Activated T-helper 1 cell treated with anti-CD3 and anti-CD28 coated beads, Interleukin-12 subunit alpha, Interleukin-12 subunit beta, Interleukin-2, Interleukin-4 antibody, amounts not matched to agents 30 ng/mL and 10 ng/mL and 1 ng/mL, durations not matched to agents 14 hours and 24 hours and 36 hours (primary cell): Measurements from ENCODE around the gene MIPOL1. TPM values are rescaled to one million over a fixed set of nuclear protein-coding genes. Genes with fewer than 3 reads are reported as not detected.
"Not testable (repeated sequence)": the region's sequence is repeated elsewhere in the genome, so short reads cannot be mapped to it uniquely, and the experiment has no call there.

ENCODE experiments used
- DNase-seq: peaks from one replicate; pipeline ENCODE4 v3.0.0; 2021; ENCODE audit warnings: low spot score
- H3K27ac Mint-ChIP-seq: one replicate; pipeline ENCODE4 v1.8.0; 2021; ENCODE audit warnings: mild to moderate bottlenecking, mixed read lengths
- H3K27me3 Mint-ChIP-seq: one replicate; pipeline ENCODE4 v1.8.0; 2022; ENCODE audit warnings: mild to moderate bottlenecking, moderate library complexity, mixed read lengths; ENCODE audit not compliant: insufficient read depth
- H3K36me3 Mint-ChIP-seq: one replicate; pipeline ENCODE4 v1.8.0; 2021; ENCODE audit warnings: low read depth, mixed read lengths
- H3K4me1 Mint-ChIP-seq: one replicate; pipeline ENCODE4 v1.8.0; 2021; ENCODE audit warnings: low read depth, mixed read lengths
- H3K4me3 Mint-ChIP-seq: one replicate; pipeline ENCODE4 v1.8.0; 2021; ENCODE audit warnings: mild to moderate bottlenecking, moderate library complexity, mixed read lengths
- H3K9me3 Mint-ChIP-seq: one replicate; pipeline ENCODE4 v1.8.0; 2021; ENCODE audit warnings: mixed read lengths
- intact Hi-C: fragments of 100-400 bp; cut with micrococcal nuclease; formaldehyde crosslinking; loops from one replicate; pipeline ENCODE4 v1.15.1; 2024
- total RNA-seq: library from RNA; stranded (reverse); gene quantifications from 2 replicates; pipeline ENCODE4 v1.2.3, GENCODE V29; 2022

The MIPOL1 gene
- total RNA-seq, 1 donor from 2014 or later = not detected

DNA sequence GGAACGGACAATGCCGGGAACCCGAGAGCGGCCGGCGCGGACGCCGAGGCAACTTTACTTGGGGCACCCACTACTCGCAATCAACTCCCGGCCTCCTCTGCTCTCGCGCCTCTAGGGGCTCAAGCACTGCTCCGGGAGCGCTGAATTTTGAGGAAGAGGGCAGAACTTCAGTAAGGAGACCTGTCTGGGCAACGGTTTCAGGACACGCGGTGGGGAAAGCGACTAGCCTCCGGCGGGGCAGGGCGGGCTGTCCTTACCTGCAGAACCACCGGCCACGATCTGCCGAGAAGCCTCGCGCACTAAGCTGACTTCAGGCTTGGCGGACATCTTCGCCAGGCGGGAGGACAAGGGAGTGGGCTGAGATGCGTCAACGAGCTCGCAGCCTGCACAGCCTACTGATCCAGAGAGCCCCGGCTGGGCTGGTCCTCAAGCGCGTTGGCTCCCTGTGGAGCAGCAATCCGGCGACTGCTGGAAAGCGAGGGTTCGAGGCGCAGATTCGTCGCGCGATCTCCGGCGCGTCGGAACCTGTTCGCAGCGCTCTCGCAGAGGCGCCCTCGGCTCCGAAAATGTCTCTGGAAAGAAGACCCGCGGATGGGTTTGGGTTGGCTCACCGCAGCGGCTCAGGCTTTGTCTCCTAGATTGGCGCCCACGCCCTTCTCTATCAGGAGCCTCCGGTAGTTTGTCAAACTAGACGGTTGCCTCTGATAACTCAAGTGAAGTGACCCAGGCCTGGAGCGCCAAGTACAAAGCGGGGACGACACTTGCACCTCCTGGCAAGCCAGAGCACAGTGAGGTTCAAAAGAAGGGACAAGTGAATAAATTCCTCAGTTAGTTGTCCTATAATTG, 25.5 kb upstream of the MIPOL1 start, which contains the start of gene SLC25A21:
TSS of gene SLC25A21 (minus strand) at position 583 of the 846 bp plus-strand sequence.
- Mint-ChIP-seq H3K27me3 (peaks cover 16% of the 10 kb centered on the region), H3K27ac (no peak within 1 kb of the TSS), H3K4me1 (no peaks in the 10 kb centered on the region), H3K36me3 (no peaks in the 10 kb centered on the region), H3K9me3 (no peaks in the 10 kb centered on the region), H3K4me3 (no peak within 1 kb of the TSS)
- DNase-seq = no peak
- intact Hi-C loops = no loop called here

DNA sequence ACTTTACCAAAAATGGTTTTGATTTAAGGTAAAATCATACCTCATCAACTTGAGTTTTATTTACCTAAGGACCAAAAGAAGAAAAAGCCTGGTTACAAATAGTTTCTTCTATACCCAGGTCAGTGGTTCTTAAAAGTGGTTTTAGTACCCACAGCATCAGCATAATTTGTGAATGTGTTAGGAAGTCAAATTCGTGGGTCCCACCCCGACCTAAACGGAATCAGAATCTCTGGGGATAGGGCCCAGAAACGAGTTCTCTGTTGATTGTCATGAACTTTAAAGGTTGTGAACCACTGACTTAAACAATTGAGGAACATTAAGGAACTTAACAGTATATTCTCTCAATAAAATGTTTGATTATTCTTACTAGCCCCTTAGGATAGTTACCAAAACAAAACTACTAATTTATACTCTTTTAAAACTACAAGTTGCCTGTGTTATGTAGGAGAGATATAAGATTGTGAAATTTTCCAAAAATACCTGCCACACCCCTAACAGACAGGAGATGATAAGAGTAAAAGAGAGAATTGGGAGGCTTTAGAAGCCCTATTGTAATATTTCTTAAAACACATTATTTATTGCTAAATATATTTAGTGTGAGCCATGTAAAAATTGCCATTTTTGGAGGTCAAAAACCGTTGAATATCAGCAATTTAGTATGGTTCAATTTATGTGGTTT, 24.7 kb upstream of the MIPOL1 start:
- Mint-ChIP-seq H3K9me3 (no peaks in the 10 kb centered on the region), H3K36me3 (no peaks in the 10 kb centered on the region), H3K27me3 (peaks cover 16% of the 10 kb centered on the region), H3K27ac (no peak overlapping the region), H3K4me1 (no peaks in the 10 kb centered on the region), H3K4me3 (no peak overlapping the region)
- intact Hi-C loops = no loop called here
- DNase-seq = no peak

DNA sequence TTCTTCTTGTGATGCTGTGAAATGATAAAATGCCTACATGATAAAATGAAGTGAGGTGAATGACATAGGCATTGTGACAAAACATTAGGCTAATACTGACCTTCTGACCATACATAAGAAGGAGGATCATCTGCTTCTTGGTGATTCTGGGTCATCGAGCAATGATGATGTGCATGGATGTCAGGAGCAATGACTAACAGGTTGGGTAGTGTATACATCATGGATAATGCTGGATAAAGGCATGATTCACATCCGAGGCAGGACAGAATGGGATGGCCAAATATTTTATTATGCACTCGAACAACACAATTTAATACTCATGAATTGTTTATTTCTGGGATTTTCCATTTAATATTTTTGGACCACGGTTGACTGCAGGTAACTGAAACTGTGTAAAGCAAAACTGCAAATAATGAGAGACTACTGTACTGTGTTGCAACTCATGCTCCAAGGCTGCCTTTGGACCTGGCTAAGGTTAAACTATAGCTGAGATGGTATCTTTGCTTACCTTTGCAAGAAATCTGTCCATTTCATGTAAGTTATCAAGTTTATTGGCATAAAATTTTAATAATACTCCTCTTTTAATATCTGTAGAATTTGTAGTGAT, 17.7 kb upstream of the MIPOL1 start:
- Mint-ChIP-seq H3K4me3 (no peak overlapping the region), H3K27me3 (no peaks in the 10 kb centered on the region), H3K4me1 (no peaks in the 10 kb centered on the region), H3K27ac (no peak overlapping the region), H3K9me3 (peaks cover 11% of the 10 kb centered on the region), H3K36me3 (no peaks in the 10 kb centered on the region)
- intact Hi-C loops = no loop called here
- DNase-seq = no peak

DNA sequence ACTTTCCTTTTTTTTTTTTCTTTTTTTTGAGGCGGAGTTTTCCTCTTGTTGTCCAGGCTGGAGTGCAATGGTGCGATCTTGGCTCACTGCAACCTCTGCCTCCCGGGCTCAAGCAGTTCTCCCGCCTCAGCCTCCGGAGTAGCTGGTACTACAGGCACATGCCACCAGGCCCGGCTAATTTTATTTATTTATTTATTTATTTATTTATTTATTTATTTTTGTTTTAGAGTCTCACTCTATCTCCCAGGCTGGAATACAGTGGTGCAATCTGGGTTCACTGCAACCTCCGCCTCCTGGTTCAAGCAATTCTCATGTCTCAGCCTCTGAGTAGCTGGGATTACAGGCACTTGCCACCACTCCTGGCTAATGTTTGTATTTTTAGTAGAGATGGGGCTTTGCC, 16.9 kb upstream of the MIPOL1 start:
- DNase-seq, H3K36me3 Mint-ChIP-seq, intact Hi-C loops, H3K4me1 Mint-ChIP-seq, H3K4me3 Mint-ChIP-seq, H3K27me3 Mint-ChIP-seq, H3K27ac Mint-ChIP-seq: not testable (repeated sequence)
- H3K9me3 Mint-ChIP-seq = peaks cover 11% of the 10 kb centered on the region

DNA sequence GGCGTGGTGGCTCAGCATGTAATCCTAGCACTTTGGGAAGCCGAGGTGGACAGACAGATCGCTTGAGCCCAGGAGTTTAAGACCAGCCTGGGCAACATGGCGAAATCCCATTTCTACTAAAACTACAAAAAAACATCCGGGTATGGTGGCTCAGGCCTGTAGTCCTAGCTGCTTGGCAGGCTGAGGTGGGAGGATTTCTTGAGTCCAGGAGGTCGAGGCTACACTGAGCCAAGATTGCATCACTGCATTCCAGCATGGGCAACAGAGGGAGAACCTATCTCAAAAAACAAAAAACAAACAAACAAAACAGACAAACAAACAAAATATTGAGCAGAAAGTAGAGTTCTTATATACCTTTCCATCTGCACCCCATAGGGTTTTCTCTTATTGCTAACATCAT, 16.3 kb upstream of the MIPOL1 start:
- Mint-ChIP-seq H3K27ac (no peak overlapping the region), H3K36me3 (no peaks in the 10 kb centered on the region), H3K4me3 (no peak overlapping the region), H3K27me3 (no peaks in the 10 kb centered on the region), H3K9me3 (peaks cover 11% of the 10 kb centered on the region), H3K4me1 (no peaks in the 10 kb centered on the region)
- intact Hi-C loops = no loop called here
- DNase-seq = no peak

DNA sequence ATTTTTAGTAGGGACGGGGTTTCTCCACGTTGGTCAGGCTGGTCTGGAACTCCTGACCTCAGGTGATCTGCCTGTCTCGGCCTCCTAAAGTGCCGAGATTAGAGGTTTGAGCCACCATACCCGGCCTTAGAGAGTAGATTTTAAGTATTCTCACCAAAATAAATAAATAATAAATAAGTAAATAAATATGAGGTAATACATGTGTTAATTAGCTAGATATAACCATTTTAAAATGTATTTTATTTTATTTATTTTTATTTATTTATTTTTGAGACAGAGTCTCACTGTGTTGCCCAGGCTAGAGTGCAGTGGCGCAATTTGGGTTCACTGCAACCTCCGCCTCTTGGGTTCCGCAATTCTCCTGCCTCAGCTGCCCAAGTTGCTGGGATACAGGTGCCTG, 13.2 kb upstream of the MIPOL1 start:
- intact Hi-C loops, DNase-seq, H3K27ac Mint-ChIP-seq, H3K4me3 Mint-ChIP-seq, H3K9me3 Mint-ChIP-seq, H3K27me3 Mint-ChIP-seq, H3K36me3 Mint-ChIP-seq, H3K4me1 Mint-ChIP-seq: not testable (repeated sequence)

DNA sequence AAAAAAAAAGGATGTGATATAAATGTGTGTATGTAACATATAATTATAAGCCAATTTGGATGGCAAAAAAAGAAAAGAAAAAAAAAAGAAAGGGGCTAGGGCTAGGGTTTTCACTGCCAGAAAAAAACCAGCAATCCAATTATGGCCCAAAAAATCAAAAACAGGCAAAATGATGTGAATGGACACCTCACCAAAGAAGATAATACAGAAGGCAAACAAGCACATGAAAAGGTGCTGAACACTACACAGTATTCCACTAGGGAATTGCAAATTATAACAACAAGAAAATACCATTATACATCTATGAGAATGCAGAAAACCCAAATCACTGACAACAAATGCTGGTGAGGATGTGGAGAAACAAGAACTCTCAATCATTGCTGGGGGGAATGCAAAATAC, 12.1 kb upstream of the MIPOL1 start:
- H3K4me3 Mint-ChIP-seq = no peak overlapping the region
- H3K4me1 Mint-ChIP-seq = no peaks in the 10 kb centered on the region
- peaks cover 4% of the 10 kb centered on the region for H3K9me3 Mint-ChIP-seq
- H3K27me3 Mint-ChIP-seq = no peaks in the 10 kb centered on the region
- no peaks in the 10 kb centered on the region for H3K36me3 Mint-ChIP-seq
- H3K27ac Mint-ChIP-seq = no peak overlapping the region
- intact Hi-C loops = no loop called here
- no peak for DNase-seq

DNA sequence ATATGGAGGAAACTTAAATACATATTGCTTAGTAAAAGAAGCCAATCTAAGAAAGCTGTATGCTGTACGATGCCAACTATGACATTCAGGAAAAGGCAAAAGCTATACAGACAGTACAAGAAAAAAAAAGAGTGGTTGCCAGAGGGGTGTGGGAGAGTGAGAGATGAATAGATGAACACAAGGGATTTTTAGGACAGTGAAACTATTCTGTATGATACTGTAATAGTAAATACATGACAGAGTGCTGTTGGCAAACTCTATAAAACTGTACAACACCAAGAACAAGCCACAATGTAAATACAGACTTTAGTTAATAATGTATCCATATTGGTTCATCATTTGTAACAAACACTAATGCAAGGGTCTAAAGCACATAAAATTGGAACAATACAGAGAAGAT, 10.9 kb upstream of the MIPOL1 start:
- no peaks in the 10 kb centered on the region for H3K4me1 Mint-ChIP-seq
- no peak overlapping the region for H3K4me3 Mint-ChIP-seq
- peaks cover 4% of the 10 kb centered on the region for H3K9me3 Mint-ChIP-seq
- no peaks in the 10 kb centered on the region for H3K27me3 Mint-ChIP-seq
- no peaks in the 10 kb centered on the region for H3K36me3 Mint-ChIP-seq
- DNase-seq = no peak
- no peak overlapping the region for H3K27ac Mint-ChIP-seq
- intact Hi-C loops = no loop called here

DNA sequence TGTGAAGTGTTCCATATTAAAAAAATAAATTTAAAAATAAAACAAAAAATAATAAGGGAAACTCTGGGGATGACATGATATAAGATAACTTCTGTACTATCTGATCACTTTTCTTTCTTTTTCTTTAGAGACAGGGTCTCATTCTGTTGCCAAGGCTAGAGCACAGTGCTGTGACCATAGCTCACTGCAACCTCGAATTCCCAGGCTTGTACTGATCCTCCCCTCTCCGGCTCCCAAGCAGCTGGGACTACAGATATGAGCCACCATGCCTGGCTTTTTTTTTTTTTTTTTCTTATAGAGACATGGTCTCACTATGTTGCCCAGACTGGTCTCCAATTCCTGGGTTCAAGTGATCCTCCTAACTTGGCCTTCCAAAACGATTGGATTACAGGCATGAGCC, 10.4 kb upstream of the MIPOL1 start:
- no peak for DNase-seq
- Mint-ChIP-seq H3K4me1 (no peaks in the 10 kb centered on the region), H3K9me3 (peaks cover under 1% of the 10 kb centered on the region), H3K36me3 (no peaks in the 10 kb centered on the region), H3K4me3 (no peak overlapping the region), H3K27ac (no peak overlapping the region), H3K27me3 (no peaks in the 10 kb centered on the region)
- intact Hi-C loops = no loop called here

DNA sequence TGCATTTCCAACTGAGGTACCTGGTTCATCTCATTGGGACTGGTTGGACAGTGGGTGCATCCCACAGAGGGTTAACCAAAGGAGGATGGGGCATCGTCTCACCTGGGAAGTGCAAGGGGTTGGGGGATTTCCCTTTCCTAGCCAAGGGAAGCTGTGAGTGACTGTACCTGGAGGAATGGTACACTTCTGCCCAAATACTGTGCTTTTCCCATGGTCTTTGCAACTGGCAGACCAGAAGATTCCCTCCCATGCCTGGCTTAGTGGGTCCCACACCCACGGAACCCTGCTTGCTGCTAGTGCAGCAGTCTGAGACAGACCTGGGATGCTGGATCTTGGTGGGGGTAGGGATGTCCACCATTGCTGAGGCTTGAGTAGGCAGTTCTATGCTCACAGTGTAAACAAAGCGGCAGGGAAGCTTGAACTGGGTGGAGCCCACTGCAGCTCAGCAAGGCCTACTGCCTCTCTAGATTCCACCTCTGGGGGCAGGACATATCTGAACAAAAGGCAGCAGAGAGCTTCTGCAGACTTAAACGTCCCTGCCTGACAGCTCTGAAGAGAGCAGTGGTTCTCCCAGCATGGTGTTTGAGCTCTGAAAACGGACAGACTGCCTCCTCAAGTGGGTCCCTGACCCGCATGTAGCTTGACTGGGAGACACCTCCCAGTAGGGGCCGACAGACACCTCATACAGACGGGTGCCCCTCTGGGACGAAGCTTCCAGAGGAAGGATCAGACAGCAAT, 9.7 kb upstream of the MIPOL1 start:
- H3K36me3 Mint-ChIP-seq, intact Hi-C loops, H3K4me3 Mint-ChIP-seq, H3K9me3 Mint-ChIP-seq, H3K27ac Mint-ChIP-seq, H3K27me3 Mint-ChIP-seq, H3K4me1 Mint-ChIP-seq, DNase-seq: not testable (repeated sequence)

DNA sequence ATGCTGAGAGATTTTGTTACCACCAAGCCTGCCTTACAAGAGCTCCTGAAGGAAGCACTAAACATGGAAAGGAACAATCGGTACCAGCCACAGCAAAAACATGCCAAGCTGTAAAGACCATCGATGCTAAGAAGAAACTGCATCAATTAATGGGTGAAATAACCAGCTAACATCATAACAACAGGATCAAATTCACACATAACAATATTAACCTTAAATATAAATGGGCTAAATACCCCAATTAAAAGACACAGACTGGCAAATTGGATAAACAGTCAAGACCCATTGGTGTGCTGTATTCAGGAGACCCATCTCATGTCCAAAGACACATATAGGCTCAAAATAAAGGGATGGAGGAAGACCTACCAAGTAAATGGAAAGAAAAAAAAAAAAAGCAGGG, 8.0 kb upstream of the MIPOL1 start:
- H3K4me3 Mint-ChIP-seq, H3K36me3 Mint-ChIP-seq, H3K27ac Mint-ChIP-seq, H3K27me3 Mint-ChIP-seq, H3K4me1 Mint-ChIP-seq, DNase-seq, H3K9me3 Mint-ChIP-seq, intact Hi-C loops: not testable (repeated sequence)

DNA sequence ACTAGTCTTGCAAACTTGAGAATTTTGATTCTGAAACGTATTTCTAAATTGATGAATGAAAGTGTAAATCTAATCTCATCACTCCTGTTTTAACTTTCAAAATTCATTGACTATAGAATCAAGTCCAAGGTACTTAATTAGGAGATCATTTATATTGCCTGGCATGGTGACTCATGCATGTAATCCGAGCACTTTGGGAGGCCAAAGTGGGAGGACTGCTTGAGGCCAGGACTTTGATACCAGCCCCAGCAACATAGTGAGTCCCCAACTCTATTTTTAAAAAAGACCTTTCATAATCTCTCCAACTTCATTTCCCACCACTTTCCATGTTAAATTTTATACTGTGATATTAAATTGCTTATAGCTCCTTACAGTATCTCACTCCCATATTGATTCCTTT, 3.0 kb upstream of the MIPOL1 start:
- Mint-ChIP-seq H3K27me3 (peaks cover 6% of the 10 kb centered on the region), H3K4me1 (peaks cover 7% of the 10 kb centered on the region), H3K27ac (no peak overlapping the region), H3K4me3 (no peak overlapping the region), H3K36me3 (no peaks in the 10 kb centered on the region), H3K9me3 (peaks cover 3% of the 10 kb centered on the region)
- DNase-seq = no peak
- intact Hi-C loops = no loop called here

DNA sequence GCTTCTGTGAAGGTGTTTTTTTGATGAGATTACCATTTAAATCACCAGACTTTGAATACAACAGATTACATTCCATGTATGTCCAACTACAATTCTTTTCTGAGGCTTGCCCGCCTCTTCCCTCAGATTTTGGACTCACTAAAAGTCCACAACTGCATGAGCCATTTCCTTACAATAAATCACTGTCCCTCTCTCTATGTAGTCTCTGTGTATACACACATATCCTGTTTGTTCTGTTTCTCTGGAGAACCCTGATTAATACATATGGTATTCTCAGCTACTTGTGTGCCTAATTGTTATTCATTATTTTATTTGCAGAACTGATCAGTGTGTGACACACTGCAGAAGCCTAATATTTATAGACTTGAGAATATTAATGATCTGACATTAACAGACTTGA, 2.4 kb upstream of the MIPOL1 start:
- H3K27me3 Mint-ChIP-seq = peaks cover 6% of the 10 kb centered on the region
- DNase-seq = no peak
- H3K27ac Mint-ChIP-seq = no peak overlapping the region
- H3K4me3 Mint-ChIP-seq = no peak overlapping the region
- peaks cover 3% of the 10 kb centered on the region for H3K9me3 Mint-ChIP-seq
- no peaks in the 10 kb centered on the region for H3K36me3 Mint-ChIP-seq
- intact Hi-C loops = no loop called here
- H3K4me1 Mint-ChIP-seq = peaks cover 7% of the 10 kb centered on the region
